ENCODE measurements around the gene SUN5.

SUN5 gene

GRCh38 chr20:33005908-33006775, 1.9 kb upstream of the SUN5 start:
- H3K4me3 ChIP-seq (ENCODE audit: insufficient read depth, low read depth, low read length): no peak overlapping the region
- H3K27ac ChIP-seq (ENCODE audit: insufficient read depth, low read depth, low read length, poor library complexity, severe bottlenecking): no peak overlapping the region
- H3K36me3 ChIP-seq (ENCODE audit: control insufficient read depth, insufficient read depth, low read length): no peaks in the 10 kb centered on the region
- WGBS, 2 experiments: 94 to 95% methylated on average over 8 of the region's 8 CpGs
- H3K4me1 ChIP-seq (ENCODE audit: control insufficient read depth, insufficient read depth, low read length): peaks cover 5% of the 10 kb centered on the region
- no peaks in the 10 kb centered on the region for H3K27me3 ChIP-seq (ENCODE audit: control insufficient read depth, insufficient read depth, low read length, poor library complexity, severe bottlenecking)
- no peaks in the 10 kb centered on the region for H3K9me3 ChIP-seq (ENCODE audit: control insufficient read depth, low read length)

DNA sequence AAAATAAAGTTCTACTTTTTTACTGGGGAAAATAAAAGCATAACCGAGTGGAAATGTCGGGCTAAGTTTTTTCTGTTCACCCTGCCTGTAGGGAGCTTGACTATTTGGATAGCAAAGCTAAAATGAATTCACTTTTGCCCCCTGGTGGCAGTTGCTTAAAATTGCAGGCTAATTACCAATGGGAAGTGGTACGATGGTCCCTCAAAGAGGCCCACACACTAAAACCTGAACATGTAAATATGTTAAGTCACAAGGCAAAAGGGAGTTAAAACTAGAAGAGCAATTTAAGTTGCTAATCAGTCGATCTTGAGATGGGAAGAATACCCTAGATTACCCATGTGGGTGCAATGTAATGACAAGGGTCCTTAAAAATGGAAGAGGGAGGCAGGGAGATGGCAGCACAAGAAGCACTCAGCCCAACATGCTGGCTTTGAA, 916 bp upstream of the SUN5 start:
- Histone ChIP-seq H3K4me1 (ENCODE audit: control insufficient read depth, insufficient read depth, low read length) (peaks cover 5% of the 10 kb centered on the region), H3K4me3 (ENCODE audit: insufficient read depth, low read depth, low read length) (no peak overlapping the region), H3K36me3 (ENCODE audit: control insufficient read depth, insufficient read depth, low read length) (no peaks in the 10 kb centered on the region), H3K9me3 (ENCODE audit: control insufficient read depth, low read length) (no peaks in the 10 kb centered on the region), H3K27ac (ENCODE audit: insufficient read depth, low read depth, low read length, poor library complexity, severe bottlenecking) (no peak overlapping the region), H3K27me3 (ENCODE audit: control insufficient read depth, insufficient read depth, low read length, poor library complexity, severe bottlenecking) (no peaks in the 10 kb centered on the region)
- 63 to 64% methylated on average over 4 of the region's 4 CpGs for WGBS, 2 experiments

DNA sequence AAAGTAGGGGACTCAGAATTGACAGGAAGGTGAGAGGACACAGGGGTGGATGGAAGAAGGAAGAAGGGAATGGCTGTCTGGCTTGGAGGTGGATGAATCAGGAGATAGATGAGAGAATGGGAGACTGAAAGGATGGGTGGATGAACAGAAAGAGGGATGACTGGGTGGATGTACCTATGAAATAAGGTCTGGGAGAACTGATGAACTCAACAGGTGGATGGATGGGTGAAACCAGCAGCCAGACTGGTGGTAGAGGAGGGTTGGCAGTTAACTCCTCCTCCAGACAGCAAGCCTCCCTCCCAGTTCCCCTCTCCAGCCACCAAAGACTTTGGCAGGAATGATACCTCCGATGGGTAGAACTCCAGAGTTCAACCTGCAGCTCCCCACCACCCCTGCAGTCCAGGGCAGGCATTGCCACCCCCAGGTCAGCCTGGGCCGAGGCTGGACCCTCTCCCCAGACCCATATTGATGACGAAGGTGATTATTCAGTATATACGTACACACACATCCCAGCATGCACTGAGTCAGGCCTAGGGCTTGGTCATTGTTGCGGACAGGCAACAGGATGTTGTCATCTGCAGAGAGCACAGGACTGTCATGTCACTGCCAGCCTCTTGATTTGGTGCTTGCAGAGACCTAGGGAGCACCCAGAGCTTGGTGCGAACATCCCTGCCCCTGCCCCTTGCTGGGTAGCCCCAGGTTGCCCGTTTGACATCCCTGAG, 2.0 kb downstream of the SUN5 start:
- H3K9me3 ChIP-seq (ENCODE audit: control insufficient read depth, low read length): no peaks in the 10 kb centered on the region
- WGBS, 2 experiments: 92 to 93% methylated on average over 7 of the region's 7 CpGs
- no peaks in the 10 kb centered on the region for H3K36me3 ChIP-seq (ENCODE audit: control insufficient read depth, insufficient read depth, low read length)
- H3K4me1 ChIP-seq (ENCODE audit: control insufficient read depth, insufficient read depth, low read length): no peaks in the 10 kb centered on the region
- H3K27me3 ChIP-seq (ENCODE audit: control insufficient read depth, insufficient read depth, low read length, poor library complexity, severe bottlenecking): no peaks in the 10 kb centered on the region
- H3K4me3 ChIP-seq (ENCODE audit: insufficient read depth, low read depth, low read length): no peak overlapping the region
- H3K27ac ChIP-seq (ENCODE audit: insufficient read depth, low read depth, low read length, poor library complexity, severe bottlenecking): no peak overlapping the region

- Histone ChIP-seq H3K4me3 (ENCODE audit: insufficient read depth, low read depth, low read length) (no peak overlapping the region), H3K27me3 (ENCODE audit: control insufficient read depth, insufficient read depth, low read length, poor library complexity, severe bottlenecking) (no peaks in the 10 kb centered on the region), H3K9me3 (ENCODE audit: control insufficient read depth, low read length) (no peaks in the 10 kb centered on the region), H3K4me1 (ENCODE audit: control insufficient read depth, insufficient read depth, low read length) (no peaks in the 10 kb centered on the region), H3K27ac (ENCODE audit: insufficient read depth, low read depth, low read length, poor library complexity, severe bottlenecking) (no peak overlapping the region), H3K36me3 (ENCODE audit: control insufficient read depth, insufficient read depth, low read length) (no peaks in the 10 kb centered on the region)
- 72 to 77% methylated on average over 9 of the region's 9 CpGs for WGBS, 2 experiments
Measured at GRCh38 chr20:33000802-33001466, 3.3 kb downstream of the SUN5 start.

GRCh38 chr20:32999603-33000250, 4.5 kb downstream of the SUN5 start:
- 80 to 85% methylated on average over 8 of the region's 9 CpGs for WGBS, 2 experiments
- H3K36me3 ChIP-seq (ENCODE audit: control insufficient read depth, insufficient read depth, low read length): no peaks in the 10 kb centered on the region
- H3K4me3 ChIP-seq (ENCODE audit: insufficient read depth, low read depth, low read length): no peak overlapping the region
- no peaks in the 10 kb centered on the region for H3K27me3 ChIP-seq (ENCODE audit: control insufficient read depth, insufficient read depth, low read length, poor library complexity, severe bottlenecking)
- no peak overlapping the region for H3K27ac ChIP-seq (ENCODE audit: insufficient read depth, low read depth, low read length, poor library complexity, severe bottlenecking)
- H3K9me3 ChIP-seq (ENCODE audit: control insufficient read depth, low read length): no peaks in the 10 kb centered on the region
- H3K4me1 ChIP-seq (ENCODE audit: control insufficient read depth, insufficient read depth, low read length): no peaks in the 10 kb centered on the region

GRCh38 chr20:32997431-32997830, 6.8 kb downstream of the SUN5 start:
- Histone ChIP-seq H3K36me3 (ENCODE audit: control insufficient read depth, insufficient read depth, low read length) (no peaks in the 10 kb centered on the region), H3K9me3 (ENCODE audit: control insufficient read depth, low read length) (no peaks in the 10 kb centered on the region), H3K4me1 (ENCODE audit: control insufficient read depth, insufficient read depth, low read length) (no peaks in the 10 kb centered on the region), H3K27me3 (ENCODE audit: control insufficient read depth, insufficient read depth, low read length, poor library complexity, severe bottlenecking) (no peaks in the 10 kb centered on the region), H3K4me3 (ENCODE audit: insufficient read depth, low read depth, low read length) (no peak overlapping the region), H3K27ac (ENCODE audit: insufficient read depth, low read depth, low read length, poor library complexity, severe bottlenecking) (no peak overlapping the region)
- 88 to 89% methylated on average over 2 of the region's 2 CpGs for WGBS, 2 experiments

DNA sequence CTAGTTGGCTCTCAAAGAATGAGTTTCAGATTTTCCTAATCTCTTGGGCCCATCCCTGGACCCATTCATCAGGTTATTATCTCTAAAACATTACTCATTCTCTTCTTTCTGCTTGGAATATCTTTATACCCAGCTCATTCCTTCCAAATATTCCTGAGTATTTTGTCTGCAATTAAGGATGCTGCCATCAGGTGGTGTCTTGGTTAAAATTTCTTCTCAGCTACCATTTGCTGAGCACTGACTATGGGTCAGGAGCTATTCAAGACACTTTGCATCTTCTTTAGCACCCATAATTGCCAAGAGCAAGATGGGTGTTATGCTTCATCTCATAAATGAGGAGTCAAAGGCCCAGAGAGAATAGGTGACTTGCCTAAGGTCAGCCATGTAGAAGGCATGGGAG, 8.4 kb downstream of the SUN5 start:
- Histone ChIP-seq H3K4me3 (ENCODE audit: insufficient read depth, low read depth, low read length) (no peak overlapping the region), H3K27ac (ENCODE audit: insufficient read depth, low read depth, low read length, poor library complexity, severe bottlenecking) (no peak overlapping the region), H3K36me3 (ENCODE audit: control insufficient read depth, insufficient read depth, low read length) (no peaks in the 10 kb centered on the region), H3K9me3 (ENCODE audit: control insufficient read depth, low read length) (no peaks in the 10 kb centered on the region), H3K4me1 (ENCODE audit: control insufficient read depth, insufficient read depth, low read length) (no peaks in the 10 kb centered on the region), H3K27me3 (ENCODE audit: control insufficient read depth, insufficient read depth, low read length, poor library complexity, severe bottlenecking) (no peaks in the 10 kb centered on the region)

- 91 to 94% methylated on average over 8 of the region's 8 CpGs for WGBS, 2 experiments
- Histone ChIP-seq H3K36me3 (ENCODE audit: control insufficient read depth, insufficient read depth, low read length) (no peaks in the 10 kb centered on the region), H3K4me1 (ENCODE audit: control insufficient read depth, insufficient read depth, low read length) (no peaks in the 10 kb centered on the region), H3K27me3 (ENCODE audit: control insufficient read depth, insufficient read depth, low read length, poor library complexity, severe bottlenecking) (no peaks in the 10 kb centered on the region), H3K9me3 (ENCODE audit: control insufficient read depth, low read length) (no peaks in the 10 kb centered on the region), H3K4me3 (ENCODE audit: insufficient read depth, low read depth, low read length) (no peak overlapping the region), H3K27ac (ENCODE audit: insufficient read depth, low read depth, low read length, poor library complexity, severe bottlenecking) (no peak overlapping the region)
Measured at GRCh38 chr20:32993496-32994050, 10.7 kb downstream of the SUN5 start.

DNA sequence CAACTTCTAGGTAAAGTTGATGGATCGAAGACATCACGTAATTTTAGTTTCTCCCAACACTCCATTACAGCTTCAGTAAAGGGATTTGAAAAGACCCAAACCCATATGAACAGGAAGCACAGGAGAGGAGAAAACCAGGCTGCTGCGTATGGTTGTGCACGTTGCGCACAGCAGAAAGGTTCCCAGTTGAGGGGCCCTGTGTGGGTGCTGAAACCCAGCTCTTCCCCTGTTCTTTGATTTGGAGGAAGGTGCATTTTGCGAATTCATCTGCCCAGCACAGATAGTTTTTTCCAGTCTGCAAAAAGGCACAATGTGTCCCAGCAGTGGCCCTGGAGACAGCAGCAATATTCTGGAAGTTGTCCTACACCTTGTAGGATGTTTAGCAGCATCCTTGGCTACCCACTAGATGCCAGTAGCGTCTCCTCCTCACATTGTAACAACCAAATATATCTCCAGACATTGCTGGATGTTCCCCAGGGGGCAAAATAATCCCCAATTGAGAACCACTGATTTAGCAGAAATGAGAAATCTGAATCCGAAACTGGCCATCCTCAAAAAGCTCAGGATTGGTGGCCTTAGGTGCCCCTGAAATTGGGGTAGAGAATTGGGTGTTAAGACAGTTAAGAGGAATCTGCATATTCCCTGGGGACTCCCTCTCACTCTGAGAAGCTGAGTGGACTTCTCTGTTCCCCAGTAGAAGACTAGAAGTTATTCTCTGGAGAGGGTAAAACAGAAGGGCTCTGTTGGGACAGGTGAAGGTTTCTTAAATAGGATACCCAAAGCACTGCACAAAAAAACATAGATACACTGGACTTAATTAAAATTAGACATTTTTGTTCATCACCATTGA, 12.2 kb downstream of the SUN5 start:
- 81 to 86% methylated on average over 8 of the region's 8 CpGs for whole genome bisulfite sequencing, 2 experiments
- H3K4me3 ChIP-seq (ENCODE audit: insufficient read depth, low read depth, low read length): no peak overlapping the region
- no peaks in the 10 kb centered on the region for H3K36me3 ChIP-seq (ENCODE audit: control insufficient read depth, insufficient read depth, low read length)
- no peaks in the 10 kb centered on the region for H3K4me1 ChIP-seq (ENCODE audit: control insufficient read depth, insufficient read depth, low read length)
- no peaks in the 10 kb centered on the region for H3K9me3 ChIP-seq (ENCODE audit: control insufficient read depth, low read length)
- no peaks in the 10 kb centered on the region for H3K27me3 ChIP-seq (ENCODE audit: control insufficient read depth, insufficient read depth, low read length, poor library complexity, severe bottlenecking)
- H3K27ac ChIP-seq (ENCODE audit: insufficient read depth, low read depth, low read length, poor library complexity, severe bottlenecking): no peak overlapping the region

Measured in ectodermal cell (in vitro differentiated cells).